ENCODE measurements around the gene CDKN2B.

Gene CDKN2B

DNA sequence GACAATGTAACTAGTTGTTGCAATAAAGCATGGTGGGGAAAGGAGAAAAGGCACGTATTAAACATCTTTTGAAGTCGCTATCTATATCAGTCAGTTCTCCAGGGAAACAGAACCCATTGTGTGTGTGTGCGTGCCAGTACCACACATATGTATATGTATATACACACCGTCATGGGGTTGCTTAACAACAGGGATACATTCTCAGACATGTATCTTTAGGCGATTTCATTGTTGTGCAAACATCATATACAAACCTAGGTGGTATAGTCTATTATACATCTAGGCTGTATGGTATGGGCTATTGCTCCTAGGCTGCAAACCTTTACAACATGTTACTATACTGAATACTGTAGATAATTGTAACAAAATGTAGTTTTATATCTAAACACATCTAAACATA is 12.2 kb downstream of the CDKN2B start:
- Histone ChIP-seq H3K4me1 (ENCODE audit: control insufficient read depth, low read length) (no peaks in the 10 kb centered on the region), H3K9me2 (replicated peaks; ENCODE audit: control insufficient read depth, low read length) (no peaks in the 10 kb centered on the region), H3K4me2 (ENCODE audit: low read length) (no peak overlapping the region), H3K36me3 (ENCODE audit: control insufficient read depth, low read length) (no peaks in the 10 kb centered on the region), H3K27me3 (ENCODE audit: control insufficient read depth, low read length) (no peaks in the 10 kb centered on the region), H3K9me3 (ENCODE audit: control insufficient read depth, insufficient read depth, low read length) (no peaks in the 10 kb centered on the region), H3K27ac (ENCODE audit: low read depth, low read length) (no peak overlapping the region), H4K20me1 (ENCODE audit: control insufficient read depth, insufficient read depth, low read depth, low read length) (no peaks in the 10 kb centered on the region), H3K4me3 (ENCODE audit: low read length) (no peak overlapping the region), H3K79me2 (ENCODE audit: control insufficient read depth, low read length) (no peaks in the 10 kb centered on the region), H3F3A (ENCODE audit: control insufficient read depth, insufficient read depth) (no peaks in the 10 kb centered on the region)
- TF ChIP-seq, protein P1, sequence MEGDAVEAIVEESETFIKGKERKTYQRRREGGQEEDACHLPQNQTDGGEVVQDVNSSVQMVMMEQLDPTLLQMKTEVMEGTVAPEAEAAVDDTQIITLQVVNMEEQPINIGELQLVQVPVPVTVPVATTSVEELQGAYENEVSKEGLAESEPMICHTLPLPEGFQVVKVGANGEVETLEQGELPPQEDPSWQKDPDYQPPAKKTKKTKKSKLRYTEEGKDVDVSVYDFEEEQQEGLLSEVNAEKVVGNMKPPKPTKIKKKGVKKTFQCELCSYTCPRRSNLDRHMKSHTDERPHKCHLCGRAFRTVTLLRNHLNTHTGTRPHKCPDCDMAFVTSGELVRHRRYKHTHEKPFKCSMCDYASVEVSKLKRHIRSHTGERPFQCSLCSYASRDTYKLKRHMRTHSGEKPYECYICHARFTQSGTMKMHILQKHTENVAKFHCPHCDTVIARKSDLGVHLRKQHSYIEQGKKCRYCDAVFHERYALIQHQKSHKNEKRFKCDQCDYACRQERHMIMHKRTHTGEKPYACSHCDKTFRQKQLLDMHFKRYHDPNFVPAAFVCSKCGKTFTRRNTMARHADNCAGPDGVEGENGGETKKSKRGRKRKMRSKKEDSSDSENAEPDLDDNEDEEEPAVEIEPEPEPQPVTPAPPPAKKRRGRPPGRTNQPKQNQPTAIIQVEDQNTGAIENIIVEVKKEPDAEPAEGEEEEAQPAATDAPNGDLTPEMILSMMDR (IDR thresholded peaks at IDR 0.05; ENCODE audit: low read depth, low read length, poor library complexity, severe bottlenecking) = no peak
- TF ChIP-seq EZH2phosphoT487 (IDR thresholded peaks at IDR 0.05; ENCODE audit: borderline replicate concordance, low read length) = no peak

DNA sequence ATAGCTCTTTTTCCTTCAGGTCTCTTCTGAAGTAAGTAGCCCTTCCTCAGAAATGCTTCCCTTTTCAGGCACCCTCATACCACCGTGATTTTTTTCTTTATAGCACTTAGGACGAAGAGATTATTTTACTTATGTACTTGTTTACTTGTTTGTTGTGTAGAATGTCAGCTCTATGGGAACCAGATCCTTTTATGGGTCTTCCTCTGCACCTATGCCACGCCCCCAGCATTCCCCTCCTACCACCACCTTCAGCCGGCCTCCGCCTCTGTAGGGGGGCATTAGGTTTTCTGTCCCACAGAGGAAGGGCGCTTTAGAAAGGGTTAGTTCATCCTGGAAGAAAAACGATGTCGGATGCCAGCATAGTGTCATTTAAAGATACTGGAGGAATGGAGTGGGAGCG is 12.7 kb downstream of the CDKN2B start:
- Histone ChIP-seq H3K4me1 (ENCODE audit: control insufficient read depth, low read length) (no peaks in the 10 kb centered on the region), H3F3A (ENCODE audit: control insufficient read depth, insufficient read depth) (no peaks in the 10 kb centered on the region), H4K20me1 (ENCODE audit: control insufficient read depth, insufficient read depth, low read depth, low read length) (no peaks in the 10 kb centered on the region), H3K9me3 (ENCODE audit: control insufficient read depth, insufficient read depth, low read length) (no peaks in the 10 kb centered on the region), H3K4me3 (ENCODE audit: low read length) (no peak overlapping the region), H3K36me3 (ENCODE audit: control insufficient read depth, low read length) (no peaks in the 10 kb centered on the region), H3K4me2 (ENCODE audit: low read length) (no peak overlapping the region), H3K9me2 (replicated peaks; ENCODE audit: control insufficient read depth, low read length) (no peaks in the 10 kb centered on the region), H3K79me2 (ENCODE audit: control insufficient read depth, low read length) (no peaks in the 10 kb centered on the region), H3K27me3 (ENCODE audit: control insufficient read depth, low read length) (no peaks in the 10 kb centered on the region), H3K27ac (ENCODE audit: low read depth, low read length) (no peak overlapping the region)
- TF ChIP-seq EZH2phosphoT487 (IDR thresholded peaks at IDR 0.05; ENCODE audit: borderline replicate concordance, low read length) = no peak
- TF ChIP-seq, protein P1 (IDR thresholded peaks at IDR 0.05; ENCODE audit: low read depth, low read length, poor library complexity, severe bottlenecking) = no peak

DNA sequence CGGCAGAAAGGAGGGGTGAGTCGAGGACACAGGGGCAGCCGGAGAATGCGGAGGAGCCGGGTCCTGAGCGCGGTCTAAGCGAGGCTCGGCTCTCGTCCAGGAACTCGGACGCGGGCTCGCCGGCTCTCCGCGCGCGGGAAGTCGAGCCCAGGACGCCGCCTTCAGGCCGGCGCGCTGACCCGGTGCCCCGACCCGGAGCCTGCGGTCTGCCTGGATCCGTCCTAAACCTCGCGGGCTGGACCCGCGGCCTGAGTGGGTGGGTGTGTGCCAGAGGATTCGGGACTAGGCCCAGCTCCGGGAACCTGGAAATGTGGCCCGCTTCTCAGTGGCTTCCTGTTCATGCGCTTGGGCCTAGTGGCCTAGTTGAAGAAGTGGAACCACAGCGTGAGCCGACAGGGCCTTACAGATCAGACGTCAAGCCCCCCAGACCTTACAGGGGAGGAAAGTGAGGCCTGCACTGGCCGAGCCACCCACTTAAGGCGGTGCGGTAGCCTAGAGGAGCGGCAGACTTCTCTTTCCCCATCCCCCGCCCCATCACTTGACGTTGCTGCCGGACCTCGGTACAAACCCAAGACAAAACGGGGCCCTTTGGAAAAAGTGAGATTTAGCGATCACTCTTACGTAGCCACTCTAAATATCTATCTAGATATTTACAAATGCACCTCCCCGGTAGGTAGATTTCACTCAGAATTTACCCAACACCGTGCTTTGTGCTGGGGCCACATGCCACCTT is 13.3 kb downstream of the CDKN2B start:
- TF ChIP-seq EZH2phosphoT487 (IDR thresholded peaks at IDR 0.05; ENCODE audit: borderline replicate concordance, low read length) = no peak
- TF ChIP-seq, protein P1 (IDR thresholded peaks at IDR 0.05; ENCODE audit: low read depth, low read length, poor library complexity, severe bottlenecking) = no peak
- no peak overlapping the region for H3K4me3 ChIP-seq (ENCODE audit: low read length)
- no peak overlapping the region for H3K27ac ChIP-seq (ENCODE audit: low read depth, low read length)
- H3K9me2 ChIP-seq (replicated peaks; ENCODE audit: control insufficient read depth, low read length) = no peaks in the 10 kb centered on the region
- no peaks in the 10 kb centered on the region for H4K20me1 ChIP-seq (ENCODE audit: control insufficient read depth, insufficient read depth, low read depth, low read length)
- H3K27me3 ChIP-seq (ENCODE audit: control insufficient read depth, low read length) = no peaks in the 10 kb centered on the region
- H3K4me1 ChIP-seq (ENCODE audit: control insufficient read depth, low read length) = no peaks in the 10 kb centered on the region
- H3K79me2 ChIP-seq (ENCODE audit: control insufficient read depth, low read length) = no peaks in the 10 kb centered on the region
- H3K9me3 ChIP-seq (ENCODE audit: control insufficient read depth, insufficient read depth, low read length) = no peaks in the 10 kb centered on the region
- no peaks in the 10 kb centered on the region for H3K36me3 ChIP-seq (ENCODE audit: control insufficient read depth, low read length)
- no peaks in the 10 kb centered on the region for H3F3A ChIP-seq (ENCODE audit: control insufficient read depth, insufficient read depth)
- no peak overlapping the region for H3K4me2 ChIP-seq (ENCODE audit: low read length)
